NK-92 (cell line): ENCODE data around the gene NDUFAF8.

Source experiments
- DNase-seq: peaks from one replicate; lab custom pipeline; 2025; ENCODE audit not compliant: unreplicated experiment; lab: John Stamatoyannopoulos, UW

Gene NDUFAF8

GRCh38 chr17:81237591-81238489, 1.3 kb upstream of the NDUFAF8 start:
- no peak for DNase-seq

- no peak for DNase-seq
Observed at GRCh38 chr17:81238490-81238814, 666 bp upstream of the NDUFAF8 start.

- DNase-seq = no peak
Observed at GRCh38 chr17:81239714-81240555, 817 bp downstream of the NDUFAF8 start.

- no peak for DNase-seq
Observed at GRCh38 chr17:81240761-81241160, 1.6 kb downstream of the NDUFAF8 start.

GRCh38 chr17:81241203-81241602, 2.1 kb downstream of the NDUFAF8 start:
- no peak for DNase-seq

- DNase-seq = no peak
Observed at GRCh38 chr17:81241648-81242420, 2.7 kb downstream of the NDUFAF8 start.

DNA sequence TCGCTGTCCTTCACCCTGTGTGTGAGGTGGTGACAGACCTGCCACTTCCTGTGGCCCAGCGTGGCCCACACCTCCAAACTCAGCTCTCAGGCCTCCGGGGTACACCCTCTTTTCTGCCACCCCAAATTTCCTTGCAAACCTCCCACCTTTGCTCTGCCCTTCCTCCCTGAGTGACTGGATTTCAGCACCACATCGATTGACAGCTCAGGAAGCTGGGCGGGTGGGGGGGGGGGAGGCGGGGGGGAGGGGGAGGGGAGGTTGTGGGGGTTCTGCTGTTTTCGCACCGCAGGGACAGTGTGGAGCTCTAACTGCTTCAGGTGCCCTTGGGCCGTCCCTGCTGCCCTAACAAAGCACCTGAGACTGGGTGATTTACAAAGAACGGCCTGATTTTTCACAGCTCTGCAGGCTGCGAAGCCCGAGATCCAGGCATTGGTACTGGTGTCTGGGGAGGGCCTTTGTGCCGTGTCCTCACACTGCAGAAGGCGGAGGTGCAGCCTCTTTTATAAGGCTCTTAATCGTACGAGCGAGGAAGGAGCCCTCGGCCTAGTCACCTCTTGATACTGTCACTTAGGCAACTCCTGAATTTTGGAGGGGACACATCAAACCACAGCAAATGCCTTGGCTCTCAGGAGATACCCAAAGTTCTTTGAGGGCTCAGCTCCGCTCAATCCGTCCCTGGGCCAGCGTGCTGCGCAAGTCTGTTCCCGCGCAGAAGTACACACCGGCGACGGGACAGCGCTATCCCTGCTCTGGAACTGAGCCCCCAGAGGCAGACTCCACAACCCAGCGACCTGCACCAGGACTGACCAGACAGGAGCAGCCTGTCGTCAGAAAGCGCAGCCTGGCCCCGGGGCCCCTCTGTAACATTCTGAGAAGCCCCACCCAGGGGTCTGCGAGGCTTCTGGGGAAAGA, 3.6 kb downstream of the NDUFAF8 start:
- DNase-seq = no peak

DNA sequence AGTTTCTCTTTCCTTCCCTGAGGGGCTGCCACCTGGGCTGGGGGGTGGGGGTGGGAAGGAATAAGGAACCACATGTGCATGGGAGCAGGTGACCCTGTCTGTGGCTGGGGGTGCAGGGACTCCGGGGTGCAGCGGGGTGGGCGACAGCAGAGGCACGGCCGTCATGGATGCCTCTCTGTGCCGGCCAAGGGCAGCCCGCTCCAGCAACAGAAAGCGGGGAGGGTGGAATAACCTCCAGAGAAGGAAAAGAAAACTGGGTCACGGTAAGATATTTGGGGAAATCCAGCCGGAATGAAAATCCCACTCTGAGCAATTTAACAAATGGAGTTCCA, 4.2 kb downstream of the NDUFAF8 start:
- DNase-seq = no peak

- DNase-seq = no peak
Observed at GRCh38 chr17:81244358-81245023, 5.4 kb downstream of the NDUFAF8 start.

DNA sequence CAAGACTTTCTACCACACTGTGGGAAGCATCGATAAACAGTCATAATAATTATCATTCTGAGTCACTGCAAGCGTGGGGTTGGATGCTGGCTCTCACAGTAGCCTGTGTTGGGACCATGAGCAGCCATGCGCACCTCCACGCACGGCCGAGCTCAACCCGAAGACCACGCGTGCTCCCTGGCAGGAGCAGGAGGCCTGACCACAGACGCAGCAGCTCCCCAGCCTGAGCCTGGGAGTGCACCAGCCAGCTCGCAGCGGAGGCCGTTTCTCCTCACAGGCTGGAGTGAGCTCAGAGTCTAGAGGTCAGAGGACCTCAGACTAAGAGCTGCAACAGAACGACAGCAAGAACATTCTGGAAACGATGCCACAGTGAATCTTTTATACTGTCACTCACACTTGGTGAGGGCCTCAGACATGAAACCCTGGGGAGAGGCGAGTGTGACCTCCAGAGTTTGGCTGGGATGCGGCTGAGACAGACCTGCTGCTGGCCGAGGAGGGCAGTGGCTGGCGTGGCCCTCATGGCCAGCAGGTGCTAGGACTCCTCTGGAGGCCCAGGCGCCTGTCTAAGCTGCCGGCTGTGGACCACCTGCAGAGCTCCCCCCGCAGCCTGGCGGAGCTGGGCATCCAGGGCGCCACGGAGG, 6.0 kb downstream of the NDUFAF8 start:
- no peak for DNase-seq

GRCh38 chr17:81245665-81246342, 6.7 kb downstream of the NDUFAF8 start:
- DNase-seq = no peak

- DNase-seq = no peak
Observed at GRCh38 chr17:81246343-81246670, 7.2 kb downstream of the NDUFAF8 start.

DNA sequence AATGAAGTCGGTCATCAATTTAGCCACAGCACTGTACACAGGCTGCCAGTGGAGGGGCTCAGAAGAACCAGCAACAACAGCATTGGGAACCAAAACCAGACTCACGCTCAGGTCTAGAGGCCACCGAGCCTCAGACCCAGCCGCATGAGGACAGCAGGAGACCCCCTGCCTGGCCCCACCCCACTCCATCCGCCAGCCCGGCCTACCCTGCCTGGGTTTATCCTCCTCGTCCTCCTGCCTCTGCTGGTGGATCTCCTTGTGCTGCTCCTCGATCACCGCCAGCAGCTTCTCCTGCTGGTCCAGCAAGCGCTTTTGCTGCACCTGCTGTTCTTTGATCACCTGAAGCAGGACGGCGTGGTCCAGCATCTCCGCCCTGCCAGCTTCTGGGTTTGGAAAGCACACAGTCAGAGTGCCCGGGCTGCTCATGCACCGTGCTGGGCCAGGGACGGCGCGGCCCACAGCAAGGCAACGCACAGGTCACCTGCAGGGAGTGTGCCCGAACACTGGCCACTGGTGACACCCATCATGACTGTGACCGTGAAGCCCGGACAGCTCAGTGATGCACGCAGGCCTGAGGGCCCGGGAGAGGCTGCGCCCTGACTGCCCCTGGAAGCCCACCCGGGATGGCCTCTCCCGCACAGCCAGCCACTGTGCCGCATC, 7.7 kb downstream of the NDUFAF8 start:
- no peak for DNase-seq

- no peak for DNase-seq
Observed at GRCh38 chr17:81247339-81247990, 8.3 kb downstream of the NDUFAF8 start.

- DNase-seq = no peak
Observed at GRCh38 chr17:81248649-81249048, 9.5 kb downstream of the NDUFAF8 start.

GRCh38 chr17:81249223-81250040, 10.3 kb downstream of the NDUFAF8 start:
- no peak for DNase-seq
